ENCODE measurements around the gene RTP1. TPM values are rescaled to one million over a fixed set of nuclear protein-coding genes. Genes with fewer than 3 reads are reported as not detected.

The RTP1 gene
- total RNA-seq, 2 experiments from 2014 or later: not detected

GRCh38 chr3:187242435-187242834 lies 45.1 kb downstream of the RTP1 start:
- Histone ChIP-seq H3K4me3 (ENCODE audit: low read depth, low read length, poor library complexity, severe bottlenecking) (no peak overlapping the region), H3K4me2 (ENCODE audit: low read length) (no peak overlapping the region), H3K4me1 (ENCODE audit: insufficient read depth, low read length, poor library complexity, severe bottlenecking) (peaks cover 5% of the 10 kb centered on the region), H2AFZ (ENCODE audit: low read length) (no peak overlapping the region), H3K9me2 (ENCODE audit: insufficient read depth, low read length) (no peaks in the 10 kb centered on the region), H4K20me1 (ENCODE audit: insufficient read depth, low read length) (no peaks in the 10 kb centered on the region), H3K9me3 (ENCODE audit: low read length) (peaks cover 9% of the 10 kb centered on the region; the same call in 1 of the 2 replicates), H3K36me3 (ENCODE audit: insufficient read depth, low read length) (no peaks in the 10 kb centered on the region), H3K27ac (ENCODE audit: low read depth, low read length, poor library complexity, severe bottlenecking) (no peak overlapping the region), H3K79me2 (ENCODE audit: insufficient read depth, low read depth, low read length) (no peaks in the 10 kb centered on the region)
- intact Hi-C loops (cut with micrococcal nuclease; ENCODE audit: unreplicated experiment): no loop called here
- no TSS peak for BruUV-seq (replicated peaks)
- DNase-seq (ENCODE audit: low spot score): no peak
- ChIA-PET CTCF (ENCODE audit: unreplicated experiment) (no interaction called here), POLR2A (interaction anchor here (1.6 kb wide), 1 partner anchor 8 kb away, joined by 4 read pairs; no protein-coding TSS in a partner anchor)
- TF ChIP-seq EZH2phosphoT487 (IDR thresholded peaks at IDR 0.05; ENCODE audit: borderline replicate concordance, low read depth, low read length) (no peak), CTCF (conservative IDR thresholded peaks at IDR 0.05; ENCODE audit: low read length) (no peak)

GRCh38 chr3:187242900-187243299 lies 45.6 kb downstream of the RTP1 start:
- CTCF ChIA-PET (ENCODE audit: unreplicated experiment): no interaction called here
- no peak for DNase-seq (ENCODE audit: low spot score)
- no peak overlapping the region for H3K27ac ChIP-seq (ENCODE audit: low read depth, low read length, poor library complexity, severe bottlenecking)

More at GRCh38 chr3:187242900-187243299, 45.6 kb downstream of the RTP1 start:
- BruUV-seq (replicated peaks): no TSS peak
- Histone ChIP-seq H3K9me2 (ENCODE audit: insufficient read depth, low read length) (no peaks in the 10 kb centered on the region), H3K9me3 (ENCODE audit: low read length) (peaks cover 9% of the 10 kb centered on the region; the same call in 1 of the 2 replicates), H3K36me3 (ENCODE audit: insufficient read depth, low read length) (no peaks in the 10 kb centered on the region), H3K79me2 (ENCODE audit: insufficient read depth, low read depth, low read length) (no peaks in the 10 kb centered on the region), H3K4me2 (ENCODE audit: low read length) (no peak overlapping the region), H3K4me3 (ENCODE audit: low read depth, low read length, poor library complexity, severe bottlenecking) (no peak overlapping the region), H3K4me1 (ENCODE audit: insufficient read depth, low read length, poor library complexity, severe bottlenecking) (peaks cover 8% of the 10 kb centered on the region), H4K20me1 (ENCODE audit: insufficient read depth, low read length) (no peaks in the 10 kb centered on the region), H2AFZ (ENCODE audit: low read length) (no peak overlapping the region)
- TF ChIP-seq CTCF (conservative IDR thresholded peaks at IDR 0.05; ENCODE audit: low read length) (no peak), EZH2phosphoT487 (IDR thresholded peaks at IDR 0.05; ENCODE audit: borderline replicate concordance, low read depth, low read length) (no peak)
- intact Hi-C loops (cut with micrococcal nuclease; ENCODE audit: unreplicated experiment): no loop called here
- POLR2A ChIA-PET: interaction anchor here (1.6 kb wide), 1 partner anchor 8 kb away, joined by 4 read pairs; no protein-coding TSS in a partner anchor
